ENCODE results near the gene TMEM108.

TMEM108 gene

DNA sequence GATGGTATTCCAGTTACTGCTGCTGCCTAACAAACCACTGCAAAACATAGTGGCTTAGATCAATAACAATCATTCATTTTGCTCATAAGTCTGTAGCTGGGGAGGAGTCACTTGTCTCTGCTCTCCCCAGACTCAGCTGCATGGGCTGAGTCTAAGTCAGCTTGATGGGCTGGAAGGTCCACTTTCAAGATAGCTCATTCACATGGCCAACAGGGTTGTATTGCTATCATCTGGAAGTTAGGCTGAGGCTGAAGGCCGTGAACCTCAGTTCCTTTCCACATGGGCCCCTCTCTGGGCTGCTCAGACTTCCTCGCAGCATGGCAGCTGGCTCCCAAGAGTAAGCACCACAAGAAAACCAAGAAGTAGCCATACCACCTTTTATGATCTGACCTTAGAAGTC lies 333.0 kb downstream of the TMEM108 start:
- peaks cover 14% of the 10 kb centered on the region for H3K4me1 ChIP-seq (ENCODE audit: insufficient read depth, low read length)
- H3K9me3 ChIP-seq (ENCODE audit: control insufficient read depth, insufficient read depth, low read length) = no peaks in the 10 kb centered on the region
- no peaks in the 10 kb centered on the region for H3K36me3 ChIP-seq (ENCODE audit: insufficient read depth, low read length)
- H3K9ac ChIP-seq (ENCODE audit: low read depth, low read length) = no peak overlapping the region

DNA sequence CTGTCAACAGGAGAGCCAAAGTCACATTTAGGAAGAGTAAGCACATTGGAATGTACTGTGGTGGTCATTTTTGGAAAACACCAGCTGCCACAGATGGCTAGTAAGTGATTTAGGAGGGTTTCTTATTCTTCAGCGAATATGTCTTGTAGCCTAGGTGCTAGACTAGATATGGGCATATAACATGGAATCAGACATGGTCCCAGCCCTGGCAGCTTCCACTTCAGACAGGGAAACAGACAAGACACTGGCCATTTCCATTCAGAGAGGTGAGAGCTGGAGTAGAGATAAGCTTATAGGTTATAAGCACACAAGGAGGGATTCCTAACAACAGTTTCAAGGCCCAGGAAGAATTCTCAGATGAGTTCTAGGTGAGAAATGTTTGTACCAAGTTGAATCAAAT lies 333.5 kb downstream of the TMEM108 start:
- Histone ChIP-seq H3K4me1 (ENCODE audit: insufficient read depth, low read length) (peaks cover 14% of the 10 kb centered on the region), H3K9me3 (ENCODE audit: control insufficient read depth, insufficient read depth, low read length) (no peaks in the 10 kb centered on the region), H3K9ac (ENCODE audit: low read depth, low read length) (no peak overlapping the region), H3K36me3 (ENCODE audit: insufficient read depth, low read length) (no peaks in the 10 kb centered on the region)

DNA sequence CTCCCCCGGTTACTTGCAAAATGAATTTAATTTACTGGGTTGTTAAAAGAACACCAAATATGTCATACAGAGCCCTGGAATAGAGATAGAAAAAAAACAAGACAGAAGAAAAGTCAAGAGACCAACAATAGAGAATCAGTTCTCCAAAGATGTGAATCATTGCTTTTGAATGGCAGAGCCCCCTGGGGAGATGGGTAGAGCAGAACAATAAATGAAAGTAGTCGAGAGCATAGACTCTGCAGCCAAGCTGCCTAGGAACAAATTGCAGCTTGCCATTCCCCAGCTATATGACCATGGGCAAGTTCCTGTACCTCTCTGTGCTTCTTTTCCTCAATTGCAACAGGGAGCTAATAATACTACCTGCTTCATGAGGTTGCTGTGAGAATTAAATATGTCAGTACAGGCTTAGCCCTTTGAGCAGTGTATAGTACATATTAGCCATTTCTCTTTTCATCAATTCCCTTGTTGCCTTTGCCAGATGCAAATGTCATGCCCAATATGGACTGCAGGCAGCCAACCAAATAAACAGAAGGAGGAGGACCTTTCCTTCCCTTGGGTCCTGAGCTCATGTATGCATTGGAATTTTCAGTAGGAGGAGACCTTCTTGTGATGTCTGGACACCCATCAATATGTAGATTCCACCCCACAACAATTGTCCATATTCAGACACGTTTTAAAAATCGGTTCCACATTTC lies 336.7 kb downstream of the TMEM108 start:
- no peaks in the 10 kb centered on the region for H3K9me3 ChIP-seq (ENCODE audit: control insufficient read depth, insufficient read depth, low read length)
- no peaks in the 10 kb centered on the region for H3K36me3 ChIP-seq (ENCODE audit: insufficient read depth, low read length)
- H3K9ac ChIP-seq (ENCODE audit: low read depth, low read length) = no peak overlapping the region
- H3K4me1 ChIP-seq (ENCODE audit: insufficient read depth, low read length) = peaks cover 14% of the 10 kb centered on the region

DNA sequence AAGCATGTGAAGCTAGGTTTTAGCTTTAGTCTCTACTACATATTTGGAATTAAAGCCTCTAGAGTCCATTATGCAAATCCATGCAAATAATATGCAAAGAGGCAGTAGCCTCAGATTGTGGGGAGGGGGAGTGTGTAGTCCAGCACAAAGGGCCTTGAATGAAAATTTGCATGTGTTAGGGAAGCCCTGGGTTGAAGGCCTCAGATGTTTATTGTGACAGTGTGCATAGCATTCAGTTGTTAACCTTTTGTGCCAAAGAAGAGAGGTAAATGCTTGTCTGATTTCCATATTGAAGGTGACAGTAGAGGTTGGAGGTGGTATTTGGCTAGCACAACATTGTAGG lies 337.2 kb downstream of the TMEM108 start:
- H3K9ac ChIP-seq (ENCODE audit: low read depth, low read length) = no peak overlapping the region
- peaks cover 14% of the 10 kb centered on the region for H3K4me1 ChIP-seq (ENCODE audit: insufficient read depth, low read length)
- H3K36me3 ChIP-seq (ENCODE audit: insufficient read depth, low read length) = no peaks in the 10 kb centered on the region
- no peaks in the 10 kb centered on the region for H3K9me3 ChIP-seq (ENCODE audit: control insufficient read depth, insufficient read depth, low read length)

DNA sequence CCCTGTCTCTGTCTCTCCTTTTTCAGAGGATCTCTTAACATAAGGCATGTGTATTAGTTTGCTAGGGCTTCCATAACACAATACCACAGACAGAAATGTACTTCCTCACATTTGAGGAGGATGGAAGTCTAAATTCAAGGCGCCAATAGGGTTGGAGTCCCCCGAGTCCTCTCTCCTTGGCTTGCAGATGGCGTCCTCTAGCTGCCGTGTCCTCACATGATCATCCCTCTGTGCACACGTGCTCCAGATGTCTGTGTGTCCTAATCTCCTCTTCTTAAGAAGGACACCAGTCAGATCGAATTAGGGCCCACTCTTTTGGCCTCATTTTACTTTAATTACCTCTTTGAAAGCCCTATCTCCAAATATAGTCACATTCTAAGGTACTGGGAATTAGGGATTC lies 338.6 kb downstream of the TMEM108 start:
- H3K36me3 ChIP-seq (ENCODE audit: insufficient read depth, low read length) = no peaks in the 10 kb centered on the region
- H3K9ac ChIP-seq (ENCODE audit: low read depth, low read length) = no peak overlapping the region
- H3K9me3 ChIP-seq (ENCODE audit: control insufficient read depth, insufficient read depth, low read length) = no peaks in the 10 kb centered on the region
- peaks cover 14% of the 10 kb centered on the region for H3K4me1 ChIP-seq (ENCODE audit: insufficient read depth, low read length)

DNA sequence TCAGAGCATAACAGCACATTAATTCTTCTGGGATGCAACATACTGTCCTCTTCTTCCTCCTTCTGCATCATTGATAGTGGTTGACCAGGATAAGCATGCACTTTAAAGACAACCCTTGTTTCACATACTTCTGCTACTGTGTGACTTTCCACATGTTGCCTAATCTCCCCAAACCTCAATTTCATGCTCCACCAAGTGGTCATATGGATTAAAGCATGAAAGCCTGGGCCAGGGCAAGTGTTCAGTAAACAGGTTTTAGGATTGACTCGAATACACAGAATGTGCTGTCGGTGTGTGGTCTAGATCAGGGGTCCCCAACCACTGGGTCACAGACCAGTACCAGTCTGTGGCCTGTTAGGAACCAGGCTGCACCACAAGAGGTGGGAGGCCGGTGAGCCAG lies 339.2 kb downstream of the TMEM108 start:
- no peaks in the 10 kb centered on the region for H3K36me3 ChIP-seq (ENCODE audit: insufficient read depth, low read length)
- peaks cover 14% of the 10 kb centered on the region for H3K4me1 ChIP-seq (ENCODE audit: insufficient read depth, low read length)
- H3K9me3 ChIP-seq (ENCODE audit: control insufficient read depth, insufficient read depth, low read length) = no peaks in the 10 kb centered on the region
- H3K9ac ChIP-seq (ENCODE audit: low read depth, low read length) = no peak overlapping the region

DNA sequence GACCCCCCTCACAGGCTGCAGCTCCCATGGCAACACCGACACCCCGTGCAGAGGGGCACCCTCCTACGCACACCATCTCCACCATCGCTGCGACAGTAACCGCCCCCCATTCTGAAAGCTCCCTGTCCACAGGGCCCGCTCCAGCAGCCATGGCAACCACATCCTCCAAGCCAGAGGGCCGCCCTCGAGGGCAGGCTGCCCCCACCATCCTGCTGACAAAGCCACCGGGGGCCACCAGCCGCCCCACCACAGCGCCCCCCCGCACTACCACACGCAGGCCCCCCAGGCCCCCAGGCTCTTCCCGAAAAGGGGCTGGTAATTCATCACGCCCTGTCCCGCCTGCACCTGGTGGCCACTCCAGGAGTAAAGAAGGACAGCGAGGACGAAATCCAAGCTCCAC lies 341.7 kb downstream of the TMEM108 start:
- H3K36me3 ChIP-seq (ENCODE audit: insufficient read depth, low read length) = no peaks in the 10 kb centered on the region
- no peaks in the 10 kb centered on the region for H3K9me3 ChIP-seq (ENCODE audit: control insufficient read depth, insufficient read depth, low read length)
- no peak overlapping the region for H3K9ac ChIP-seq (ENCODE audit: low read depth, low read length)
- peaks cover 10% of the 10 kb centered on the region for H3K4me1 ChIP-seq (ENCODE audit: insufficient read depth, low read length)

DNA sequence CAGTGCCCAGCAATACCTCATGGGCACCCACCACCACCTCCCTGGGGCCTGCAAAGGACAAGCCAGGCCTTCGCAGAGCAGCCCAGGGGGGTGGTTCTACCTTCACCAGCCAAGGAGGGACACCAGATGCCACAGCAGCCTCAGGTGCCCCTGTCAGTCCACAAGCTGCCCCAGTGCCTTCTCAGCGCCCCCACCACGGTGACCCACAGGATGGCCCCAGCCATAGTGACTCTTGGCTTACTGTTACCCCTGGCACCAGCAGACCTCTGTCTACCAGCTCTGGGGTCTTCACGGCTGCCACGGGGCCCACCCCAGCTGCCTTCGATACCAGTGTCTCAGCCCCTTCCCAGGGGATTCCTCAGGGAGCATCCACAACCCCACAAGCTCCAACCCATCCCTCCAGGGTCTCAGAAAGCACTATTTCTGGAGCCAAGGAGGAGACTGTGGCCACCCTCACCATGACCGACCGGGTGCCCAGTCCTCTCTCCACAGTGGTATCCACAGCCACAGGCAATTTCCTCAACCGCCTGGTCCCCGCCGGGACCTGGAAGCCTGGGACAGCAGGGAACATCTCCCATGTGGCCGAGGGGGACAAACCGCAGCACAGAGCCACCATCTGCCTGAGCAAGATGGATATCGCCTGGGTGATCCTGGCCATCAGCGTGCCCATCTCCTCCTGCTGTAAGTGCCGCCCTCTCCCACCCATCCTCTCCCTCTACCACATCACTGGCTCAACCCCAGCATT lies 342.5 kb downstream of the TMEM108 start:
- Histone ChIP-seq H3K9me3 (ENCODE audit: control insufficient read depth, insufficient read depth, low read length) (no peaks in the 10 kb centered on the region), H3K4me1 (ENCODE audit: insufficient read depth, low read length) (peaks cover 3% of the 10 kb centered on the region; the same call in 1 of the 2 replicates)

GRCh38 chr3:133381346-133382109 lies 343.3 kb downstream of the TMEM108 start:
- no peaks in the 10 kb centered on the region for H3K9me3 ChIP-seq (ENCODE audit: control insufficient read depth, insufficient read depth, low read length)
- H3K4me1 ChIP-seq (ENCODE audit: insufficient read depth, low read length) = no peaks in the 10 kb centered on the region
- H3K9ac ChIP-seq (ENCODE audit: low read depth, low read length) = no peak overlapping the region
- no peaks in the 10 kb centered on the region for H3K36me3 ChIP-seq (ENCODE audit: insufficient read depth, low read length)

More for the DNA sequence above, 342.5 kb downstream of the TMEM108 start:
- Histone ChIP-seq H3K36me3 (ENCODE audit: insufficient read depth, low read length) (no peaks in the 10 kb centered on the region), H3K9ac (ENCODE audit: low read depth, low read length) (no peak overlapping the region)

DNA sequence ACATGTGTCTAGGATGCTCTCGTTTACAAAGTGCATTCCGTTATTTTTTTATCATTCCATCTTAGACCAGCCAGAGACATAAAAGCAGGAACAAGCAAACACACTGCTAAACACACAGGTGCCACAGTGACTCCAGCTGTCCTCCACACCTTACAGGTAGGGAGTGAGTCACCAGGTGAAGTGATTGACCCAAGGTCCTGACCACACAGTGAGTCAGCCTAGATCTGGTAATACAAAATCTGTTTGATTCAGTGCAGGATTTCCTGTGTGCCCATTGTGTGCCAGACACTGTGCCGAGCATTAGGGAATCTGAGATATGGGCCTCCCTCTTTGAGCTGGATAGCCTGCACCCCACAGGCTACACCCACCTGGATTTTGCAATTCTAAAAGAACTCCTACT lies 345.0 kb downstream of the TMEM108 start:
- no peaks in the 10 kb centered on the region for H3K36me3 ChIP-seq (ENCODE audit: insufficient read depth, low read length)
- no peaks in the 10 kb centered on the region for H3K4me1 ChIP-seq (ENCODE audit: insufficient read depth, low read length)
- H3K9ac ChIP-seq (ENCODE audit: low read depth, low read length) = no peak overlapping the region
- no peaks in the 10 kb centered on the region for H3K9me3 ChIP-seq (ENCODE audit: control insufficient read depth, insufficient read depth, low read length)

DNA sequence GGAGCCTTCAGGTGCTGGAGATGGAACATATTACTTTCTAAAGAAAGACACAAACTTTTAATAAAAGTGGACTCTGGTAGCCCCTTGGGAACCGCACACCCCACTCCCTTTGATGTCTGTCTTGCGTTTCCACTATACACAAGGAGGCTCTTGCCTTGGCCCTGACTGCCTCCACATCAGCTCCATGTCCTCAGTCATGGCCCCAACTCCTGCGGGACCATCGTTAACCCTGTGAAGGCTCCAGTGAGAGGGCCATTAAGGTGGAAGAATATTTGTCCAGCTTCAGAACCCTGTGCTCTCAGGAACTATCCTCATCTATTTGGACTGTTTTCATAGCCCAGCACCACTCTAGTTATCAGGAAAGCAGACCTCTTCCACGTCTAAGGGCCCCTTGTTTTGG lies 345.6 kb downstream of the TMEM108 start:
- Histone ChIP-seq H3K36me3 (ENCODE audit: insufficient read depth, low read length) (no peaks in the 10 kb centered on the region), H3K9ac (ENCODE audit: low read depth, low read length) (no peak overlapping the region), H3K9me3 (ENCODE audit: control insufficient read depth, insufficient read depth, low read length) (no peaks in the 10 kb centered on the region)

GRCh38 chr3:133384331-133385027 lies 346.3 kb downstream of the TMEM108 start:
- Histone ChIP-seq H3K36me3 (ENCODE audit: insufficient read depth, low read length) (no peaks in the 10 kb centered on the region), H3K4me1 (ENCODE audit: insufficient read depth, low read length) (no peaks in the 10 kb centered on the region), H3K9me3 (ENCODE audit: control insufficient read depth, insufficient read depth, low read length) (no peaks in the 10 kb centered on the region), H3K9ac (ENCODE audit: low read depth, low read length) (no peak overlapping the region)

More for the DNA sequence above, 345.6 kb downstream of the TMEM108 start:
- no peaks in the 10 kb centered on the region for H3K4me1 ChIP-seq (ENCODE audit: insufficient read depth, low read length)

DNA sequence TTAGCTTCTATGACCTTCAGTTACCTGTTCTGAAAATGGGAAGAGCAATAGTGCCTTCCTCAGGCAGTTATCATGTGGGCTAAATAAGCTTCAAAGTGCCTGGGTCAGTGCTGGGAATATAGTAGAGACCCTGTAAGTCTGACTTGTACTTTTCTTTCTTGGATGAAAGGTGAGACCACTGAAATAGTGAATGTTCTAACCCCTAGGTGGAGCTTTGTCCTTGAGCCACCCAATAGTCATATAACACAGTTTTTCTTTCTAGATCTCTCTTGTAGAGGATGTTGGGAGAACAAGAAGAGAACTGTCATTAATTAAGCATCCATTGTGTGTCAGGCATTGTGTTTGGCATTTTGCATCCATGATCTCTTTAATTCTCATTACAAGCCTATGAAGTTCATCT lies 348.7 kb downstream of the TMEM108 start:
- Histone ChIP-seq H3K4me1 (ENCODE audit: insufficient read depth, low read length) (no peaks in the 10 kb centered on the region), H3K9ac (ENCODE audit: low read depth, low read length) (no peak overlapping the region), H3K36me3 (ENCODE audit: insufficient read depth, low read length) (no peaks in the 10 kb centered on the region), H3K9me3 (ENCODE audit: control insufficient read depth, insufficient read depth, low read length) (no peaks in the 10 kb centered on the region)

DNA sequence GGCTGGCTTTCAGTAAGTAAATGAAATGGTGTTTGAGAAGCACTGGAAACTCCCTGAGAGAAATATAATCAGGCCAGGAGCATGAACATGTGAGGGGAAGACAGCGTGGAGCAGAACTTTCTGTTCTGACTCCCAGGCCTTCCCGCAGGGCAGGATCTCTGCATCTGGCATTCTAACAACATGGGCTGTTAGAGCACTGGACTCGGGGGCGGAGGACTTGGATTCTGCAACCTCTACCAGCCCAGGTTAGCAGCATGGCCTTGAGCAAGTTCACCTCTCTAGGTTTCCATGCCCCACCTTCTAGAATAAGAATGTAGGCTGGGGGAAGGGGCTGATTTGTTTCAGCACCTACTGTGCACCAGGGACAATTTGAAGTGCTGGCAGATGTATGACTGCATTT lies 349.1 kb downstream of the TMEM108 start:
- no peaks in the 10 kb centered on the region for H3K4me1 ChIP-seq (ENCODE audit: insufficient read depth, low read length)
- H3K9ac ChIP-seq (ENCODE audit: low read depth, low read length) = no peak overlapping the region
- H3K36me3 ChIP-seq (ENCODE audit: insufficient read depth, low read length) = no peaks in the 10 kb centered on the region
- no peaks in the 10 kb centered on the region for H3K9me3 ChIP-seq (ENCODE audit: control insufficient read depth, insufficient read depth, low read length)
